Gastrocnemius medialis (tissue), 4 donors: Measurements from ENCODE around the gene TRIM24. TPM values are rescaled to one million over a fixed set of nuclear protein-coding genes. Genes with fewer than 3 reads are reported as not detected.

ENCODE experiments used
- ATAC-seq, 2 donors: fragments of 150-250 bp; one replicate each; pipeline ENCODE4 v1.9.1; 2016
- DNase-seq, 2 donors: peaks; one replicate each; pipeline ENCODE4 v3.0.0-alpha.2; 2019
- H3K27ac ChIP-seq, 4 donors: fragments of 200-600 bp; sonication (generic); 1 replicate in 1 of 4; 2 replicates in 3 of 4; pipeline ENCODE4 v1.5.1; 2016 to 2018; ENCODE audit warnings: mild to moderate bottlenecking in 2 of 4, moderate library complexity in 1 of 4
- H3K27me3 ChIP-seq, 3 donors: fragments of 200-600 bp; sonication (generic) in 2 of 3; 1 replicate in 1 of 3; 2 replicates in 2 of 3; pipeline versions ENCODE4 v1.5.1 to v1.6.0; 2016 to 2019; ENCODE audit warnings: mild to moderate bottlenecking in 1 of 3, moderate library complexity in 1 of 3
- H3K36me3 ChIP-seq, 2 donors: fragments of 200-600 bp; sonication (generic) in 1 of 2; one replicate each; pipeline ENCODE4 v1.5.1; 2017 to 2018
- H3K4me1 ChIP-seq, 2 donors: fragments of 200-600 bp; sonication (generic) in 1 of 2; one replicate each; pipeline ENCODE4 v1.5.1; 2016 to 2017; ENCODE audit warnings: mild to moderate bottlenecking in 2 of 2
- H3K4me3 ChIP-seq, 4 donors: fragments of 200-600 bp; sonication (generic) in 3 of 4; 1 replicate in 1 of 4; 2 replicates in 3 of 4; pipeline ENCODE4 v1.5.1; 2016 to 2019; ENCODE audit warnings: mild to moderate bottlenecking in 2 of 4
- H3K9me3 ChIP-seq, 3 donors: fragments of 200-600 bp; sonication (generic) in 2 of 3; 1 replicate in 1 of 3; 2 replicates in 2 of 3; pipeline ENCODE4 v1.5.1; 2016 to 2019
- POLR2A ChIP-seq, 2 donors: fragments of 450-650 bp; IDR thresholded peaks; one replicate each; pipeline ENCODE4 v1.6.1; 2017; ENCODE audit warnings: antibody characterized with exemption in 2 of 2, mild to moderate bottlenecking in 2 of 2, moderate library complexity in 2 of 2
- in situ Hi-C, 4 donors: fragments of 200-750 bp; cut with MboI; loops; one replicate each; pipeline versions ENCODE4 v1.15.0 to v1.8.0; 2017; ENCODE audit warnings: low sequenced_read_pairs in 4 of 4
- intact Hi-C: fragments of 100-400 bp; cut with DNase I; formaldehyde crosslinking; loops from one replicate; pipeline ENCODE4 v1.15.1; 2023; ENCODE audit warnings: low total_unique reads
- total RNA-seq, 4 donors: library from RNA; depleted of rRNA; stranded (reverse); fragments of >200 nt; gene quantifications; one replicate each; pipeline versions ENCODE4 v1.1.0 to v1.2.3, GENCODE V29; 2016
- TF ChIP-seq, protein P1 (sequence below), 5 experiments: fragments of 450-650 bp in 3 of 5; fragments of 200-600 bp in 2 of 5; sonication (generic) in 2 of 5; IDR thresholded peaks in 4 of 5; conservative IDR thresholded peaks in 1 of 5; 1 replicate in 4 of 5; 2 replicates in 1 of 5; pipeline ENCODE4 v1.5.1; 2016 to 2019; ENCODE audit warnings: antibody characterized with exemption in 5 of 5, mild to moderate bottlenecking in 3 of 5, moderate library complexity in 3 of 5

Gene TRIM24
- total RNA-seq, 4 donors from 2014 or later = 17.1 to 26.5 (median 20.0) TPM

DNA sequence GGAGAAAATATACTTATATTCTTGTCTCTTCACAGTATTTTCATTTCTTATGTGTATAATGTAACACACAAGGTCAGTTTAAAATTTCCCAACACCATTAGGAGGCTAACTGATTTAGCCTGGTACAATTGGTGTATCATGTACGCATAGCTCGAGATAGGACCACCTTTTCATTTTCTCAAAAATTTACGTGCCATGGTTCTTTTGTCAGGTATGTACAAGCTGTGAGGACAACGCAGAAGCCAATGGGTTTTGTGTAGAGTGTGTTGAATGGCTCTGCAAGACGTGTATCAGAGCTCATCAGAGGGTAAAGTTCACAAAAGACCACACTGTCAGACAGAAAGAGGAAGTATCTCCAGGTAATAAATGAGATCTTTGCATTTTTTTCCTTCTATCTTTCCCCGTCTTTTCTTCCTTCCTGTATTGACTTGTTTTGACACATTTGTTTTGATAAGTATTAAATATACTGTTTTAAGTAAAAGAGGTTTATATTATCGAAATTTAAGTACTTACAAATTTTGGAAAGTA is 55.0 kb downstream of the TRIM24 start:
- no peak for DNase-seq
- intact Hi-C loops (no loop called here), in situ Hi-C loops (no loop called here)
- Histone ChIP-seq H3K4me1 (peaks cover 10 to 23% of the 10 kb centered on the region in 2 donors), H3K36me3 (peaks cover 0 to 19% of the 10 kb centered on the region in 2 donors), H3K4me3 (no peak overlapping the region), H3K27ac (no peak overlapping the region), H3K27me3 (no peaks in the 10 kb centered on the region), H3K9me3 (no peaks in the 10 kb centered on the region)
- TF ChIP-seq, protein P1, sequence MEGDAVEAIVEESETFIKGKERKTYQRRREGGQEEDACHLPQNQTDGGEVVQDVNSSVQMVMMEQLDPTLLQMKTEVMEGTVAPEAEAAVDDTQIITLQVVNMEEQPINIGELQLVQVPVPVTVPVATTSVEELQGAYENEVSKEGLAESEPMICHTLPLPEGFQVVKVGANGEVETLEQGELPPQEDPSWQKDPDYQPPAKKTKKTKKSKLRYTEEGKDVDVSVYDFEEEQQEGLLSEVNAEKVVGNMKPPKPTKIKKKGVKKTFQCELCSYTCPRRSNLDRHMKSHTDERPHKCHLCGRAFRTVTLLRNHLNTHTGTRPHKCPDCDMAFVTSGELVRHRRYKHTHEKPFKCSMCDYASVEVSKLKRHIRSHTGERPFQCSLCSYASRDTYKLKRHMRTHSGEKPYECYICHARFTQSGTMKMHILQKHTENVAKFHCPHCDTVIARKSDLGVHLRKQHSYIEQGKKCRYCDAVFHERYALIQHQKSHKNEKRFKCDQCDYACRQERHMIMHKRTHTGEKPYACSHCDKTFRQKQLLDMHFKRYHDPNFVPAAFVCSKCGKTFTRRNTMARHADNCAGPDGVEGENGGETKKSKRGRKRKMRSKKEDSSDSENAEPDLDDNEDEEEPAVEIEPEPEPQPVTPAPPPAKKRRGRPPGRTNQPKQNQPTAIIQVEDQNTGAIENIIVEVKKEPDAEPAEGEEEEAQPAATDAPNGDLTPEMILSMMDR (IDR thresholded peaks at IDR 0.05 in 4 of 5, conservative IDR thresholded peaks at IDR 0.05 in 1 of 5) = no peak
- TF ChIP-seq POLR2A (IDR thresholded peaks at IDR 0.05) = no peak
- ATAC-seq = no peak

DNA sequence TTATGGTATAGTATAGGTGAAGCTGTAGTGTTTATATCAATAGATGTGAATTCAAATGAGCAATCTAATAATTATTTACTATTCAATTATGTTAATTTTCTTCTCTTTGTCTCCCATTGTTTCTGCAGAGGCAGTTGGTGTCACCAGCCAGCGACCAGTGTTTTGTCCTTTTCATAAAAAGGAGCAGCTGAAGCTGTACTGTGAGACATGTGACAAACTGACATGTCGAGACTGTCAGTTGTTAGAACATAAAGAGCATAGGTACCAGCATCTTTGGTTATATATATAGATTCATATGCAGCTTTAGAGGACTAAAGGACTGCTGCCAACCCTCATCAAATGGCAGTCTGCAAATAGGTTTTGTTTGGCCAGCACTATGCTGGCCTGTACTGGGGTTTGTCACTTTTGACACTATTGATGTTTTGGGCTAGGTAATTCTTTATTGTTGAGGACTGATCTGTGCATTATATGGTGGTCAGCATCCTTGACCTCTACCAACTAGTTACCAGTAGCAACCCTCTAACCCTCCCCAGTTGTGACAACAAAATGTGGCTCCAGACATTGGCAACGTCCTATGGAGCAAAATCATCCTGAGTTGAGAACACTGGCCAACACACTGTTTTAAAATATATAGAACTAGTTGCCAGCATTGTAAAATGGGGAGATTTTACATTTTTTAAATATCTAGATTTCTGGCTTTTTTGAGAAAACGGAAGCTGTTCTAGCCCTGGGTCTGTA is 59.2 kb downstream of the TRIM24 start:
- ATAC-seq = no peak
- Histone ChIP-seq H3K4me3 (no peak overlapping the region), H3K27me3 (no peaks in the 10 kb centered on the region), H3K36me3 (peaks cover 0 to 29% of the 10 kb centered on the region in 2 donors), H3K27ac (no peak overlapping the region), H3K9me3 (no peaks in the 10 kb centered on the region), H3K4me1 (peaks cover 4 to 6% of the 10 kb centered on the region in 2 donors)
- no peak for DNase-seq
- TF ChIP-seq POLR2A (IDR thresholded peaks at IDR 0.05) = no peak
- TF ChIP-seq, protein P1 (IDR thresholded peaks at IDR 0.05 in 4 of 5, conservative IDR thresholded peaks at IDR 0.05 in 1 of 5) = no peak
- in situ Hi-C loops = no loop called here
- intact Hi-C loops = no loop called here

GRCh38 chr7:138520742-138521141 is 60.7 kb downstream of the TRIM24 start:
- no peaks in the 10 kb centered on the region for H3K27me3 ChIP-seq
- intact Hi-C loops (no loop called here), in situ Hi-C loops (no loop called here)
- H3K4me3 ChIP-seq = no peak overlapping the region
- DNase-seq (no peak), ATAC-seq (no peak)
- H3K27ac ChIP-seq = no peak overlapping the region
- H3K4me1 ChIP-seq = no peaks in the 10 kb centered on the region
- no peaks in the 10 kb centered on the region for H3K9me3 ChIP-seq
- no peak for TF ChIP-seq POLR2A (IDR thresholded peaks at IDR 0.05)
- TF ChIP-seq, protein P1 (IDR thresholded peaks at IDR 0.05 in 4 of 5, conservative IDR thresholded peaks at IDR 0.05 in 1 of 5) = no peak
- peaks cover 0 to 29% of the 10 kb centered on the region in 2 donors for H3K36me3 ChIP-seq

DNA sequence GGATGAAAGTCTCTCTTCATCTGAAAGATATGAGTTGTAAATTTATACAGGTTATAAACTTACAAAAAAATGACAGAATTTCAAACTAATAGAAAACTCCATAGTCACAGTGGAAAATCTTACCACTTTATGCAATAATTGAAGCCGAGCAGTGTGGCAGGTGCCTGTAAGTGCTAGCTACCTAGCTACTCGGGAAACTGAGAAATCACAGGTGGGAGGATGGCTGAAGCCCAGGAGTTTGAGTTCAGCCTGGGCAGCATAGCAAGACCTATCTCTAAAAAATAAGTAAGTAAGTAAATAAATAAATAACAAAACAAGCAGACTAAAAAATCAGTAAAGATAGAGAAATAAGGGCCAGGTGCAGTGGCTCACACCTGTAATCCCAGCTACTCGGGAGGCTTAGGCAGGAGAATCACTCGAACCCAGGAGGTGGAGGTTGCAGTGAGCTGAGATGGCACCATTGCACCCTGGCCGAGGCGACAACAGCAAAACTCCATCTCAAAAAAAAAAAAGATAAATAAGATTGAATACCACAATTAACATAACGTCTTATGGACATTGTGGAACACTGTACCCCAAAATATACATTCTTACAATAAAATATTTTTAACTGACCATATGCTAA is 61.9 kb downstream of the TRIM24 start:
- no peak overlapping the region for H3K27ac ChIP-seq
- in situ Hi-C loops (no loop called here), intact Hi-C loops (no loop called here)
- no peaks in the 10 kb centered on the region for H3K27me3 ChIP-seq
- no peak overlapping the region for H3K4me3 ChIP-seq
- no peak for ATAC-seq
- no peaks in the 10 kb centered on the region for H3K4me1 ChIP-seq
- TF ChIP-seq, protein P1 (IDR thresholded peaks at IDR 0.05 in 4 of 5, conservative IDR thresholded peaks at IDR 0.05 in 1 of 5) = no peak
- TF ChIP-seq POLR2A (IDR thresholded peaks at IDR 0.05) = no peak
- peaks cover 0 to 30% of the 10 kb centered on the region in 2 donors for H3K36me3 ChIP-seq
- no peaks in the 10 kb centered on the region for H3K9me3 ChIP-seq
- DNase-seq = no peak
